Ectodermal cell (in vitro differentiated cells): Measurements from ENCODE around the gene PAWR.

Source experiments
- H3K27ac ChIP-seq: 2 replicates; pipeline ENCODE4 v1.7.0; 2013; ENCODE audit warnings: mild to moderate bottlenecking, low read depth, low read length; ENCODE audit not compliant: insufficient read depth, poor library complexity, severe bottlenecking
- H3K27me3 ChIP-seq: 2 replicates; pipeline ENCODE4 v1.7.0; 2013; ENCODE audit warnings: mild to moderate bottlenecking, low read length; ENCODE audit not compliant: insufficient read depth, control insufficient read depth, poor library complexity, severe bottlenecking
- H3K36me3 ChIP-seq: one replicate; pipeline ENCODE4 v1.7.0; 2013; ENCODE audit warnings: low read length; ENCODE audit not compliant: control insufficient read depth, insufficient read depth
- H3K4me1 ChIP-seq: one replicate; pipeline ENCODE4 v1.7.0; 2013; ENCODE audit warnings: low read length; ENCODE audit not compliant: control insufficient read depth, insufficient read depth
- H3K4me3 ChIP-seq: 2 replicates; pipeline ENCODE4 v1.7.0; 2013; ENCODE audit warnings: low read depth, low read length, control low read depth; ENCODE audit not compliant: insufficient read depth
- H3K9me3 ChIP-seq: 2 replicates; pipeline ENCODE4 v1.7.0; 2013; ENCODE audit warnings: mild to moderate bottlenecking, low read length, moderate library complexity; ENCODE audit not compliant: control insufficient read depth
- WGBS, 2 experiments: methylation state at CpG; one replicate each; pipeline ENCODE4 v1.1.7; 2013; ENCODE audit warnings: missing lambda C conversion rate in 2 of 2; 5-methylcytosine and 5-hydroxymethylcytosine counted together

Gene PAWR

DNA sequence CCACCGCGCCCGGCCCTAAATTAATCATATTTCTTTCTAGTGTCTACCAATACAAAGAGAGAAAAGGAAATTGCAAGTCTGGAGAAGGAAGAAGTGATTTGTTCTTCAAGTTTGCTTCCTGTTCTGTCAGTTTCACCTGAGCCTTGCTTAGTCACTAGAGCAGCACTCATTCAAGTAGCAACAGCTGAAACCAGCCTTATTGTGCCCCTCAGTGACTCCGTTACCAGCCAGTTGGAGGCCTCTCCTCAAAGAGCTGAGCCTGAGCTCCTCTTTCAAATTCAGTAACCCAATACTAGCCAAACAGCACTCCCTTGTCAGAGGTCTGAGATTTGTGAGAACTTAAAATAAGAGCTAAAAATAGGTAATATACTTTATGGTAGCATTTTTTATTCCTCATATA lies 17.4 kb downstream of the PAWR start:
- no peaks in the 10 kb centered on the region for H3K27me3 ChIP-seq
- peak overlapping the region; percentile 26 for H3K27ac ChIP-seq
- no peaks in the 10 kb centered on the region for H3K4me1 ChIP-seq
- no peaks in the 10 kb centered on the region for H3K9me3 ChIP-seq
- 33 to 88% methylated on average over 1 to 4 of the region's 4 CpGs for WGBS, 2 experiments
- no peaks in the 10 kb centered on the region for H3K36me3 ChIP-seq
- no peak overlapping the region for H3K4me3 ChIP-seq

DNA sequence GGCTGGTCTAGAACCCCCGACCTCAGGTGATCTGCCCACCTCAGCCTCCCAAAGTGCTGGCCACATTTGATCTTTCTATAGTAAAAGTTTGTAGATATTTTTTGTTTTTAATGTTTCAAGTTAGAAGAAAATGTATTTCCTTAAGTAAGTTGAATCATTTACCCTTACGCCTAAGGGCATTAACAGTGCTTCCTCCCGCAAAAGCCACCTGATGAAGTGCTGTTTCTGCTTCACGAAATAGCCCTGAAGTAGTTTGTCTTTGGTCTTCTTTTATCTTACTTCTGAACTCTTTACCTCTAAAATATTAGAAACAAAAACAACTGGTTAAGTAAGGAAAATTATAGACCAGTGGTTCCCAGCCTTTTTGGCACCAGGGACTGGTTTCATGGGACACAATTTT lies 22.7 kb downstream of the PAWR start:
- Histone ChIP-seq H3K9me3 (no peaks in the 10 kb centered on the region), H3K4me3 (no peak overlapping the region), H3K27me3 (no peaks in the 10 kb centered on the region), H3K27ac (no peak overlapping the region), H3K36me3 (no peaks in the 10 kb centered on the region), H3K4me1 (no peaks in the 10 kb centered on the region)
- WGBS, 2 experiments = 92% methylated on average over 4 of the region's 4 CpGs

GRCh38 chr12:79665212-79665887 lies 25.4 kb downstream of the PAWR start:
- no peak overlapping the region for H3K27ac ChIP-seq
- H3K27me3 ChIP-seq = no peaks in the 10 kb centered on the region
- 97% methylated on average over 3 of the region's 4 CpGs; no CpG with 5 or more reads in 1 of the 2 experiments for WGBS, 2 experiments
- H3K4me1 ChIP-seq = no peaks in the 10 kb centered on the region
- no peaks in the 10 kb centered on the region for H3K36me3 ChIP-seq
- no peak overlapping the region for H3K4me3 ChIP-seq
- H3K9me3 ChIP-seq = no peaks in the 10 kb centered on the region

GRCh38 chr12:79664518-79664917 lies 26.2 kb downstream of the PAWR start:
- Histone ChIP-seq H3K27ac (no peak overlapping the region), H3K4me1 (no peaks in the 10 kb centered on the region), H3K4me3 (no peak overlapping the region), H3K9me3 (no peaks in the 10 kb centered on the region), H3K36me3 (no peaks in the 10 kb centered on the region), H3K27me3 (no peaks in the 10 kb centered on the region)
- 97 to 100% methylated on average over 2 to 4 of the region's 4 CpGs for WGBS, 2 experiments

DNA sequence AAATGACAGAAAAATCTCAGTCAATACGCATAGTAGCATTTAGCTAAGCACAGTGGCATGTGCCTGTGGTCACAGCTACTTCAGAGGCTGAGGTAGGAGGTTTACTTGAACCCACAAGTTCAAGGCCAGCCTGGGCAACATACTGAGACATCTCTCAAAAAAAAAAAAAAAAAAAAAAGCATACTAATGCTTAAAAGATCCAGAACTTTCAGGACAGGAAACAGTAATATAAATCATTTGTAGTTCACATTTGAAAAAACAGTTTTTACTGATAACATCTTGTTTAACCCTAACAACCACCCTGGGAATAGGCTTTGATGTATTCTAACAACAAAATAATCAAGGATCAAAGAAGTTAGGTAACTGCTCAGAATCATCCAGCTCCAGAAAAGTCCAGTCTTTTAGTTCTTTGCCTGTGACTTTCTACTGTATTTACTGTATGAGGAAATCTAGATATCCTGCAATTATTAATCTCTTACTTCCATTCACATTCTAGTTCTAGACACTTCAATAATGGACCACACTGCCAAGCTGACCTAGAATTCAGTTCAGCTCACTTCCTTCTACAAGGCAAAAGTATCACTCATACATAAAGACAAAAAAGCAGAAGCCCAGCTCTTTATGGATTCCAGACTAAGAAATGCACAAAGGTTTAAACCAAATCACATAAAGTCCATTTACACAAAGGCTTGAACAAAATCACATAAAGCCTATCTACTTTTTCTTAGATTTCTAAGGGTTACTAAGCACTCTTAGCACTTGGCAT lies 28.5 kb downstream of the PAWR start:
- Histone ChIP-seq H3K4me3 (no peak overlapping the region), H3K4me1 (no peaks in the 10 kb centered on the region), H3K27me3 (no peaks in the 10 kb centered on the region), H3K27ac (no peak overlapping the region), H3K36me3 (no peaks in the 10 kb centered on the region), H3K9me3 (no peaks in the 10 kb centered on the region)
- 71 to 90% methylated on average over 1 of the region's 1 CpG for WGBS, 2 experiments

DNA sequence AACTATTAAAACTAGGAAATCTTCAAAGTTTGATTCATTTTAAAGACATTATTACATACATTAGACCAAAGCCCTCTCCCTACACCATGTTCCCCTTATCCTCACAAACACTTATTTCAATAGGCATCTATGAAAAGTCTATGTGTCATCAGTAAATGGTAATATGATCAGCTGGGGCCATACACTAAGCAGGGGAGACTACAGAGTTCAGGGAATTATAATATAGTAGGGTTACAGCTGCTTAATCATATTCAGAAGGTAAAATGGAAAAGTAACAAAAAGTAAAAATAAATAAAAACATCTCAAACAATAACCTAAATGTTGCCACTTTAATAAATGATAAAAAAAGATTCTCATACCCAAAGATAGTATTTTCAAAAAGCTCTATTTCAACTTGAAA lies 29.1 kb downstream of the PAWR start:
- Histone ChIP-seq H3K27me3 (no peaks in the 10 kb centered on the region), H3K4me1 (no peaks in the 10 kb centered on the region), H3K27ac (no peak overlapping the region), H3K4me3 (no peak overlapping the region), H3K9me3 (no peaks in the 10 kb centered on the region), H3K36me3 (no peaks in the 10 kb centered on the region)

DNA sequence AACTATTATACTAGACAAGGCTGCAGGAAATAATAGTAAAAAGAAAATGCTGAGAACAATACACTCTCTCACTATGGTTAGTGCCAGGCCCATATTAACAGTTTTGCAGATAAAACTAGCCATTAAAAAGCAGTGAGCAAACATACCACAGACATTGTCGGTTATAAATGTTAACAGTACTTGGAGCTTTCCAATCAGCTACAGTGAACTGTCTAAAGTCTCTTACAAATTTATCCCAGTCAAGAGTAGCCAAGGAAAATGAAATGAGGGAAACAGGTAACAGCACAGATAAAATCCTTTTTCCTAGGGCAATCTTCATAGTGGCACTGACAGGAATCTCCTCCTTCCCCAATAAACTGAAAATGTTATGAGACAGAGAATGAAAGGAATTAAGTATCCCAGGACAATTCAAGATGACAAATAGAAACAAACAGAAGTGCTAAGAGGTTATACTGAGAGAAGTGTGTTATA lies 30.8 kb downstream of the PAWR start:
- WGBS, 2 experiments = 94 to 100% methylated on average over 1 of the region's 1 CpG
- no peaks in the 10 kb centered on the region for H3K36me3 ChIP-seq
- no peaks in the 10 kb centered on the region for H3K4me1 ChIP-seq
- no peak overlapping the region for H3K27ac ChIP-seq
- H3K27me3 ChIP-seq = no peaks in the 10 kb centered on the region
- H3K9me3 ChIP-seq = no peaks in the 10 kb centered on the region
- H3K4me3 ChIP-seq = no peak overlapping the region

- WGBS, 2 experiments = no CpG with 5 or more reads among the region's 1 CpG
- H3K36me3 ChIP-seq = no peaks in the 10 kb centered on the region
- H3K4me3 ChIP-seq = no peak overlapping the region
- no peak overlapping the region for H3K27ac ChIP-seq
- H3K27me3 ChIP-seq = no peaks in the 10 kb centered on the region
- H3K9me3 ChIP-seq = no peaks in the 10 kb centered on the region
- H3K4me1 ChIP-seq = no peaks in the 10 kb centered on the region
These were observed 32.5 kb downstream of the PAWR start for GRCh38 chr12:79658221-79658620.

DNA sequence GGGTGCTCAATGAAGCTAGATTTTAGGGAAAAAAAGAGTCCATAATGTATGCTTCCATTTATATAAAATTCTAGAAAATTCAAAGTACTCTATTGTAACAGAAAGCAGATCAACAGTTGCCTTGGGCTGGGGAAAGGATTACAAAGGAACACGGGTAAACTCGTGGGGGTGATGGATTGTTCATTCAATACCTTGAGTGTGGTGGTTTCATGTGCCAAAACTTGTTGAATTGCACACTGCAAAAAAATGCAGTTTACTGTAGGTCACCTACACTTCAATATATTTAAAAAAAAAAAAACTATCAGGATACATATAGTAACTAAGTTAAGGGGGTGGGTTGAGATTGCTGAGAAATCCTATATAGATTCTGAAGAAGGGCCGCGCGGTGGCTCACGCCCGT lies 33.6 kb downstream of the PAWR start:
- no peaks in the 10 kb centered on the region for H3K9me3 ChIP-seq
- WGBS, 2 experiments = 93 to 99% methylated on average over 7 of the region's 7 CpGs

DNA sequence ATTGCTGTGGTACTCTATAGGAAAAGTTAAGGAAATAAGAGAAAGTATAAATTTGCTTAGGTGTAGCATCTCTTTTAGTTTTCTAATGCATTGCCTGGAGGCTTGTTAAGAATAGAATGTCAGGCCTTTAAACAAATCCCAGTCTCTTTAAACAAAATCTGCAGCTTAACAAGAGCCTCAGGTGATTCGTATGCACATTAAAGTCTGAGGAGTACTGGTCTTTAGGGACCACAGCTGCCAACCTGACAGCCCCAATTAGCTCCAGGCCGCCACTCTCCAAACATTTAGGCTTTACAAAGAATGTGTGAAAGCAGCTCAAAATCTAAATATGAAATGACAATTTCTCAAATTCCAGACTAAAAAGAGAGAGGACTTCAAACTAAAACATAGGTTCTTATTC lies 35.7 kb downstream of the PAWR start:
- Histone ChIP-seq H3K4me3 (no peak overlapping the region), H3K4me1 (no peaks in the 10 kb centered on the region), H3K27me3 (no peaks in the 10 kb centered on the region), H3K9me3 (no peaks in the 10 kb centered on the region), H3K36me3 (no peaks in the 10 kb centered on the region), H3K27ac (no peak overlapping the region)
- 61 to 81% methylated on average over 2 of the region's 2 CpGs for WGBS, 2 experiments

More for the DNA sequence above, 33.6 kb downstream of the PAWR start:
- H3K36me3 ChIP-seq = no peaks in the 10 kb centered on the region
- H3K4me3 ChIP-seq = no peak overlapping the region
- no peaks in the 10 kb centered on the region for H3K4me1 ChIP-seq
- H3K27ac ChIP-seq = no peak overlapping the region
- no peaks in the 10 kb centered on the region for H3K27me3 ChIP-seq
